ENCODE data around the gene NLRP11. TPM values are rescaled to one million over a fixed set of nuclear protein-coding genes. Genes with fewer than 3 reads are reported as not detected.

The NLRP11 gene
- total RNA-seq (ENCODE audit: insufficient read depth, low replicate concordance) = 0.48 TPM

DNA sequence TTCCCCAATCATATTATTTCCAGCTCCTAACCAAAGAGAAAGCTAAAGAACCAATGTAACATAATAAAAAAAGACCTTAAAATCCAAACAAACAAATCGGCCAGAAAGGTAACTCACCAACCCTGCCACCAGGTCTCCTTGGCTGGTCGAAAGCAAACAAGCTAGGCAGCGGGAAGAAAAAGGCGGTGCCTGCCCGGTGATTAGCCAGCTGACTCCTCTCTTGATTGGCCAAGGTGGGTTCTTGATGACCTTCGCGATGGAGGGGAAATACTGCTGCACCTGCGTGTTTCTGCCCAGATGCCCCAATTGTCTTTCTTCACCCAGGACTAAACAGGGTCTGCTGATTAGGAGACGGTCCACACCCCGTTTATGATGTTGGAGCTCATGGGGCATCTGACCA lies at the start of gene NLRP11:
TSS of gene NLRP11 (minus strand) at position 154 of the 400 bp plus-strand sequence. CDS start 13,825 bp downstream, outside the sequence.
- no peak for DNase-seq (ENCODE audit: low spot score)

DNA sequence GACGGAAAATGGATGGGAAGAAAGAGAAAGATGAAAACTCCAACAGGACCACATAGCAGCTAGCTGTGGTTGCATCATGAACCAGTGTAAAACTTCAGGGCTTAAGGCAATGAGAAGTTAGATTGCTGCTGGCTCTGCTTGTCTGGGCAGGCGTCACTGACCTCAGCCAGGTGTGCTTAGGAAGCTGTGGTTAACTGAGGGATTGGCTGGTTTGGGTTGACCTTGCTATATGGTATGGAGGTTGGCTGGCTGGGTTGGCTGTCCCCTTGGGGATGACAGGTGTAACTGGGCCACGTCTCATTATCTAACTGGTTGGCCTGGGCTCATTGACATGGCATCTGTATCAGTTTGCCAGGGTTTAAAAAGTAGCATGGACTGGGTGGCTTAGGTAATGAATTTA lies 45.4 kb upstream of the NLRP11 start:
- DNase-seq (ENCODE audit: low spot score) = no peak

DNA sequence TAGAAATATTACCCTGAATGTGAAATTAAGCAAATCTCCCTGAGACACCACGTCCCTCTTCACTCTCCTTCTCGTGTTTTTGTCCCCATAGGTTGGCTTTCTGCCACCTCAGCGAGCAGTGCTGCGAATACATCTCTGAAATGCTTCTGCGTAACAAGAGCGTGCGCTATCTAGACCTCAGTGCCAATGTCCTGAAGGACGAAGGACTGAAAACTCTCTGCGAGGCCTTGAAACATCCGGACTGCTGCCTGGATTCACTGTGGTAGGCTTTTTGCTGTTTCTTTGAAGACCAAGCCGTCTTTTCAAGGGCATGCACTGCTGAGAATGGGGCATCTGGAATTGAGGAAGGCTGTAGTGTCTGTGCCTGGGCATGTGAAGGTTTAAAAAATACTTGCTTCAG lies 38.9 kb upstream of the NLRP11 start:
- DNase-seq (ENCODE audit: low spot score) = no peak

DNA sequence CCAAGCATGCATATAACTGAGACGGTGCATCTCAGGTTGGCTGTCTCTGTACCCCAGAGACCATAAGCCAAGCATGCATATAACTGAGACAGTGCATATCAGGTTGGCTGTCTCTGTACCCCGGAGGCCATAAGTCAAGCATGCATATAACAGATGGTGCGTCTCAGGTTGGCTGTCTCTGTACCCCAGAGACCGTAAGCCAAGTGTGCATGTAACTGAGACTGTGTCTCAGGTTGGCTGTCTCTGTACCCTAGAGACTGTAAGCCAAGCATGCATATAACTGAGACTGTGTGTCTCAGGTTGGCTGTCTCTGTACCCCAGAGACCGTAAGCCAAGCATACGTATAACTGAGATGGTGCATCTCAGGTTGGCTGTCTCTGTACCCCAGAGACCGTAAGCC lies 35.3 kb upstream of the NLRP11 start:
- DNase-seq (ENCODE audit: low spot score) = no peak

DNA sequence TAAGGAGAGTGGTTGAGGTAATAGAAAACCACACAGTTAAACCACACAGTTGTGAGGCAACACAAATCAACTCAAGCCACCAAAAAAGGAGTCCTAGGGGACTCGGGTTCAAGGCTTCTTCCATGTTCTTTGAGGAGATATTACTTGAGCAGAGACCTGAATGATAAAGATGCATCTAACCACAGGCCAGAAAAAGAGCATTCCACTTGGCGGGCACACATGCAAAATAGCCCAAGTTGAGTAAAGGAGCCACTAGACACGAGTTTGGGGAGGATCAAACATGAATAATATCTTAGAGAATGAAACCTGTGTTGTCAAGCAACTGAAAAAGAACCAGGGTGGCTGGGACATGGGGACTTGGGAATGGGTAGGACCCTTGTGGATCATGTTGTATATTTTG lies 34.7 kb upstream of the NLRP11 start:
- DNase-seq (ENCODE audit: low spot score) = no peak

DNA sequence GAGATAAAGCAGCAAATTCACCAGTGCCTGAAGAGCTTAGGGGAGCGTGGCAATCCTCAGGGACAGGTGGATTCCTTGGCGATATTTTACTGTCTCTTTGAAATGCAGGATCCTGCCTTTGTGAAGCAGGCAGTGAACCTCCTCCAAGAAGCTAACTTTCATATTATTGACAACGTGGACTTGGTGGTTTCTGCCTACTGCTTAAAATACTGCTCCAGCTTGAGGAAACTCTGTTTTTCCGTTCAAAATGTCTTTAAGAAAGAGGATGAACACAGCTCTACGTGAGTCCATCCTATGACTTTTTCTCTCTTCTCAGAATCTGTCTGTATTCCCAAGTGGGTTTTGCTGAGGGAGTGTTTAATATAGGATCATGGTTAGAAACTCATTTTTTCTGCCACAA lies 27.2 kb upstream of the NLRP11 start:
- no peak for DNase-seq (ENCODE audit: low spot score)

DNA sequence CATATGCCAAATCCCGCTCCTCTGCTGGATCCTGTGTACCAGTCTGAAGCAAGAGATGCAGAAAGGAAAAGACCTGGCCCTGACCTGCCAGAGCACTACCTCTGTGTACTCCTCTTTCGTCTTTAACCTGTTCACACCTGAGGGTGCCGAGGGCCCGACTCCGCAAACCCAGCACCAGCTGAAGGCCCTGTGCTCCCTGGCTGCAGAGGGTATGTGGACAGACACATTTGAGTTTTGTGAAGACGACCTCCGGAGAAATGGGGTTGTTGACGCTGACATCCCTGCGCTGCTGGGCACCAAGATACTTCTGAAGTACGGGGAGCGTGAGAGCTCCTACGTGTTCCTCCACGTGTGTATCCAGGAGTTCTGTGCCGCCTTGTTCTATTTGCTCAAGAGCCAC lies 26.6 kb upstream of the NLRP11 start:
- DNase-seq (ENCODE audit: low spot score) = no peak

DNA sequence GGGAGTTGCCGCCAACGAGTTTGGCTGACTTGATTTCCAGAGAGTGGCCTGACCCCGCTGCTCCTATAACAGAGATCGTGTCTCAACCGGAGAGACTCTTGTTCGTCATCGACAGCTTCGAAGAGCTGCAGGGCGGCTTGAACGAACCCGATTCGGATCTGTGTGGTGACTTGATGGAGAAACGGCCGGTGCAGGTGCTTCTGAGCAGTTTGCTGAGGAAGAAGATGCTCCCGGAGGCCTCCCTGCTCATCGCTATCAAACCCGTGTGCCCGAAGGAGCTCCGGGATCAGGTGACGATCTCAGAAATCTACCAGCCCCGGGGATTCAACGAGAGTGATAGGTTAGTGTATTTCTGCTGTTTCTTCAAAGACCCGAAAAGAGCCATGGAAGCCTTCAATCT lies 26.2 kb upstream of the NLRP11 start:
- no peak for DNase-seq (ENCODE audit: low spot score)

DNA sequence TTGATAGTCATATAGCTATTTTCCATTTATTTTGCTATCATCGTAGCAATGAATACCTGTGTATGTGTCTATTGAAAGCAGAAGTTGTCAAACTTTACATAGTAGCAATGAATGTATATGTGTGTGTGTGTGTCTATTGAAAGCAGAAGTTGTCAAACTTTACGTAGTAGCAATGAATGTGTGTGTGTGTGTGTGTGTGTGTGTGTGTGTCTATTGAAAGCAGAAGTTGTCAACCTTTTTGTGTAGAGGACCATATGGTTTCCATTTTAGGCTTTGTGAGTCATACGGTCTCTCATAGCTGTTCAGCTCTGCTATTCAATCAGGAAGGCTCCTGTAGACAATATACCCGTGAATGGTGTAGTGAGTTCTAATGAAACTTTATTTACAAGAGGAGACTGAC lies 25.4 kb upstream of the NLRP11 start:
- no peak for DNase-seq (ENCODE audit: low spot score)

DNA sequence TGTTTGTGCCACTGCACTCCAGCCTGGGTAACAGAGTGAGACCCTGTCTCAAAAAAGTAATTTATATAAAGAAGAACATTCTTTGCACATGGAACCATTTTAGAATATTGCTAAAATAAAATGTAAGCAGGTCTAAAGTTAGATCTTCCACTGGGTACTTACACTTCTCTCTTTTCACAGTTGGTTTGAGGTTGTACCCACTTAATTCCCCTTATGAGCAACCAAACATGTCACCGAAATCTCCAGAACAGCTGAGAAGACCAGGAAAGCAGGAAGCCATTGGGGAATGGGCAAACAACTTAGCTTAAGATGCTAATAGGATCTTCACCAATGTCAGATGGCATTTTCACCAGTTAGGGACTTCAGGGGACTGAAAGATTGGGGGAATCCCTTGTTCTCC lies 23.4 kb upstream of the NLRP11 start:
- DNase-seq (ENCODE audit: low spot score) = no peak

DNA sequence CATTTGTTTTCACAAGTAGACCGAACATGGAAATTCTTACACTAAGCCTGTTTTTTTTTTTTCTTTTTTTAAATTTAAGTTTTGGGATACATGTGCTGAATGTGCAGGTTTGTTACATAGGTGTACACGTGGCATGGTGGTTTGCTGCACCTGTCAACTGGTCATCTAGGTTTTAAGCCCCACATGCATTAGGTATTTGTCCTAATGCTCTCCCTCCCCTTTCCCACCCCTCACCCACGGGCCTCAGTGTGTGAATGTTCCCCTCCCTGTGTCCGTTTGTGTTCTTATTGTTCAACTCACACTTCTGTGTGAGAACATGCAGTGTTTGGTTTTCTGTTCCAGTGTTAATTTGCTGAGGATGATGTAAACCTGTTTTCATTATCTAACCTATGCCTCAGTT lies 7.1 kb upstream of the NLRP11 start:
- DNase-seq (ENCODE audit: low spot score) = no peak

DNA sequence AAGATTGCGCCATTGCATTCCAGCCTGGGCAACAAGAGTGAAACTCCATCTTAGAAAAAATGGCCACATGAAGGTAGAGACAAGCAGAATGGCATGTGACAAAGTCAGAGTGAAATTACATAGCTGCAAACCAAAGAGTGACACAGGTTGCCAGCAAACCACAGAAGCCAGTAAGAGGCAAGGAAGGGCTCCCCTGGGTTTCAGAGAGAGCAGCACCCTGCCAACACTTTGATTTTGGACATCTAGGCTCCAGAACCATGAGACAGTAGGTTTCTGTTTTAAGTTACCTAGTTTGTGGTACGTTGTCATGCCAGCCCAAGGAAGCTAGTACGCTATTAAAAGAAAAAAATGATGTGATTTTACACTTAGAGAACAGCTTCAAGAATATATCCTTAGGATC lies 6.5 kb upstream of the NLRP11 start:
- DNase-seq (ENCODE audit: low spot score) = no peak

DNA sequence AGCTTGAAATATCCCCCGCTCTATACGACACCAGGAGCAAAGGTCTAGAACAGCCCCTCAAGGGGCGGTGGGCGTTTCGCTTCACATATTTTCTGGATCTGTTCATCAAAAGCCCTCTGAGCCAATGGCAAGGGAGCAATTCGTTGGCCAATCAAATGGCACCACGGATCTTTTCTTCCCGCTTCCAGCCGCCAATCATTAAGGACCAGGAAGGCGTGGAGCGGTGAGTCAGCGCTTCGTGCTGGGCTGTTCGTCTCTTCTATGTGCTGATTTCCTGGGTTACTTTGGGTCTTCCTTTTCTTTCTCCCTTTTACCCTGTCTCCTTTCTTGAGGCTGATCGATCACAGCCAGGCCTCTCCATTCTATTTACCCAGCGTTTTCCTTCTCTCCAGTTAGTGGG lies 4.5 kb upstream of the NLRP11 start, which contains the start of gene NLRP4:
TSS of gene NLRP4 (plus strand) at position 201 of the 400 bp plus-strand sequence. CDS start 15,541 bp downstream, outside the sequence.
- DNase-seq (ENCODE audit: low spot score) = no peak

DNA sequence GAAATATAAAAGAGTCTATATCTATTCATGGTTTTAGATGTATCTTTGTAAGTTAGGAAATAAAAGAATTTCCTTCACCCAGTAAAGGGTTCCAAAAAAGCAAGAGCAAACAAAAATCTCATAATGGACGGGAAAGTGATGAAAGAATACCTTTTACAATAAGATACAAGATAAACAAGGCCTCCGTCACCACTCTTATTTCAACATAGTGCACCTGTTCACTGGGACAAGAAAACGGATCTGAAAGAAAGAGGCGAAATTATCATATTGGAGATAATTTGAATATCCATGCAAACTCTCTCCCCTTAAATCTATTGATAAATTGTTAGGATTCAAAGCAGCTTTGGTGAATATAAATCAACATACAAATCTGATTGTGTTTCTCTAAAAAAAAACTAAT lies 877 bp upstream of the NLRP11 start:
- DNase-seq (ENCODE audit: low spot score) = no peak

DNA sequence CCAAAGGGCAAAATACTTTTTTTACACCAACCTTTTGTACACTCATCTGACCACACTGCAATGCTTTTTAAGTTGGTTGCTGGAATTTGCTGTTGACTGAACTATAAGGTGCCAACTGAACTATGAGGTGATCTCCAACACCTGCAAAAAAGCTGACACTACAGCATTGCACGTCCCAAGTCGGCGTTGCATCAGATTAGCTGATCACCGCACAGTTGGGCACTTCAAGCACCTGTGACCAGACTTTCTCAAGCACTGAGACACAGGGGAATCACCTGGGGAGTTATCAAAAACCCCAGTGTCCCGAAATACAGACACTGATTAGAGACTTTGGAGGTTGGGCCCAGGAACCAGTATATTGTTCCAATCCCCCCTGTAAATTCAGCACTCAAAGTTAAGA lies 1.1 kb downstream of the NLRP11 start:
- DNase-seq (ENCODE audit: low spot score) = no peak

DNA sequence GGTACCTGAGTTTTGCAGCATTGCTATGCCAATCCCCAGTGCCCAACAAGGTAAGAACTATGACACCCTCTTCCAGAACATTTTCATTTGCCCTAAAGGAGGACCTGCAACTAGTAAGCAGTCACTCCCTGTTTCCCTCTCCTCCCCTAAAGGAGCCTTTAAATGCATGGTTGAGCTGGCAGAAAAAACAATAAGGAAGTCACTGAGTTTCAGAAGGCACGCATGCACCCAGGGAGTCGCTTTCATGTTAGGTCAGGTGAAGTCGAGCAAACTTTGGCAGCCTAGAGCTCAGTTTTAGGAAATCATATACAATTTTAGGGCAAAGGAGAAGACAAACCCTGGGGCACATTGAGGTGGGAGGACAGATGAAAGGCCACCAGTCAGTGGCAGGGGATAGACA lies 11.8 kb downstream of the NLRP11 start:
- no peak for DNase-seq (ENCODE audit: low spot score)

DNA sequence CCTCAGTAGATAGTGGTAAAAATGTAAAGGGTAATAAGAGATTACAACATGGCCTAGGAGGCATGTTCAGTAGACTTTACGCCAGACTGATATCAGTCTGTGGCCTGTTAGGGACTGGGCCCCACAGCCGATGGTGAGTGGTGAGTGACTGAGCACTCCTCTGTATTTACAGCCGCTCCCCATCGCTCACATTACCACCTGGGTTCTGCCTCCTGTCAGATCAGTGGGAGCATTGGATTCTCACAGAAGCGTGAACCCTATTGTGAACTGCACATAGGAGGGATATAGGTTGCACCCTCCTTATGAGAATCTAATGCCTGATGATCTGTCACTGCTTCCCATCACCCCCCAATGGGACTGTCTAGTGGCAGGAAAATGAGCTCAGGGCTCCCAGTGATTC lies 17.9 kb downstream of the NLRP11 start:
- DNase-seq (ENCODE audit: low spot score) = no peak

DNA sequence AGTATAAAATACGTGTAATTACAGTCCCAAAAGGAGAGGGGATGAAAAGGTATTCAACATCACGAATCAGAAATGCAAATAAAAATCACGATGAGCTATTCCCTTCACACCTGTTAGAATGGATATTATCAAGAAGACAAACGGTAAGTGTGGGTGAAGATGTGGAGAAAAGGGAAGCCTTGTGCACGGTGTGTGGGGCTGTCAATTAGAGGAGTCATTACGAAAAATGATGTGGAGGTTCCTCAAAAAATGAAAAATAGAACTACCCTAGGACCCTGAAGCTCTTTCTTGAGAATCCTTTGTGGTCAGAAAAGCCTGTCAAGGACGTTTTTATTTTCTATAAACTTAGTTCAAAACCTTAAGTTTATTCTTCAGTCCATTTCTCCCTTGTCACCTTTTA lies 19.4 kb downstream of the NLRP11 start:
- no peak for DNase-seq (ENCODE audit: low spot score)

DNA sequence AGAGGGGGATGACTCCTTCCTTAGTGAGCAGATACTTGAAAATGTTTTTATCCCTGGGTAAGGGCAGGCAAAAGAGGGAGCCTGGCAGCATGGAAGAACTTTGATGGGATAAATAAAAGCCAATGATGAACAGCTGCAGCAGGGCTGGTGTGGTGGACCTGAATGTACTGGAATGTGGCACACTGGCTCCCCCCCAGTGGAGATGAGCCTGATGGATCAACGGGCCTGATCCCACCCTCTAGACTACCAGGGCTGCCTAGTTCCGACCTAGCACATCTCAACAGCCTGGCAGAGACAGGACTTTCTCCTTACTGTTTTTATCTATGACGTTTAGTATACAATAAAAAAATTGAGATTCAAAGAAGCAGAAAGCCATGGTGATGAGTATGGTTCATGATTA lies 20.5 kb downstream of the NLRP11 start:
- DNase-seq (ENCODE audit: low spot score) = no peak

DNA sequence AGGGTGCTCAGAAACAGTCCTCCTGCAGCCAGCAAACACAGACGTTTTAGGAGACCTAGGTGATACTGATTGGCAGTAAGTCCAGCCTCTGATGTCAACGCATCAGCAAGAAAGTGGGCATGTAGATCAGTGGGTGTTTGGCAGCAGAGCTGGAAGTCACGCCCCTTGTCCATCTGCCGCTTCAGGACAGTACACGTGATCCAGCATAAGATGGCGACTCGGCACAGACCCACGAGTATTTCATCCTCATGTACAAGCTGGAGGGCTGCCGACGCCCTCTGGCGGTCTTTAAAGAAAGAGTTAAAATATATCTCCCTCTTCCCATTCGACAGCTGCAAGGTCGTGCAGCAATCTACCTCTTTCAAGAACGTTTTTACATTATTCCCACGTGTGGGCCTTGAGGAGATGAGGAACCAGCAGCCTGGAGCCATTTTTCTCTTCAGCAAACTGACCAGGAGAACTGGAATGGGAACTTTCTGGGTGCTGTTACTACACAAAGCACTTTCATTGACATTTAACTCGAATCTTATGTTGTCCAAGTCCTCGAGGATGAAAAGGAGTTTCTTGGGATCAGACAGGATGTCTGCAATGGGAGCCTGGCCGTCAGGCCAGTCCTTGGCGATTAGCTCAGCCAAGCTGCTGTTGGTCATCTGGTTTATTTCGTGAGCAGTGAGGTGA lies 22.3 kb downstream of the NLRP11 start:
- peak; percentile 2 for DNase-seq (ENCODE audit: low spot score)

DNA sequence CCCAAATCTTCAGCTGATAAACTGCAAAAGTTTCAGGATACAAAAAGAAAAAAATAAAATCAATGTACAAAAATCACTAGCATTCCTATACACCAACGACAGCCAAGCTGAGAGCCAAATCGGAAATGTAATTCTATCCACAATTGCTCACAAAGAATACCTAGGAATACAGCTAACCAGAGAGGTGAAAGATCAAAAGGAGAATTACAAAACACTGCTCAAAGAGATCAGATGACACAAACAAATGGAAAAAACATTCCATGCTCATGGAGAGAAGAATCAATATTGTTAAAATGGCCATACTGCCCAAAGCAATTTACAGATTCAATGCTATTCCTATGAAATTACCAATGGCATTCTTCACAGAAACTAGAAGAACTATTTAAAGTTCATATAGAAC lies 29.5 kb downstream of the NLRP11 start:
- no peak for DNase-seq (ENCODE audit: low spot score)

DNA sequence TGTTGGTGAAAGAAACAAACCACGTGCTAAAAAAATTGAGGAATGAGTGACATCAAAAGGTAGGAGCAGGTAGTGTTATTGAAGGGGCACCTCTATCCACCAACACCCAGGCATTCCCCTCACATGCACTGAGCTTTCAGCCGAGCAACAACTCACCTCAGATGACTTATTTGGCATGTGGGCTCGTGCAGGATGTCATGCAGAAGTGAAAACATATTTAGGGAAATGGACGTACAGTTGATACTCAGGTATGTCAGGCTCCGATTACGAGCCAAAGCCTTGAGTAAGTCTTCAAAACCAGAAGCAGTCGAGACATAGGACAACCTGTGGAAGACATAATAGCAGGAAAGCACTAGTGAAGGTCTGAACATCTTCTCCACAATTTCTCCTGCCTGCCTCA lies 30.4 kb downstream of the NLRP11 start:
- DNase-seq (ENCODE audit: low spot score) = no peak

DNA sequence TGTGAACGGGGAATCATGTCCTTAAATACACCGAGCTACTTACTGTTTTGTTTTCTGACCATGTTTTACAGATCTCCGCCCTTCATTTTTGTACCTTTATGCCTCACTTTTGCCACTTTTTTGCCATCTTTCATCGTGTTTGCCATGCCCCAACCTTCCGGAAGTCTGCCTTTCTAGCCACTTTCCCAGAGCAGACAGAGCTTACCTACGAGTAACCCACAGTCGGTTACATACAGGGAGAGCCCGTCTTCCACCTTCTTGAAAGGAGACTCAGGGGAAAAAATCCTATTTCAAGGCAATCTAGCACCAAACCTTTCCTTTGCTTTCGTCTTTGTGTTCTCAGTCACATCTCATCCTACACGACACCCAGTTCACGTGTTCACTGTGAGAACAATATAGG lies 36.8 kb downstream of the NLRP11 start:
- no peak for DNase-seq (ENCODE audit: low spot score)

DNA sequence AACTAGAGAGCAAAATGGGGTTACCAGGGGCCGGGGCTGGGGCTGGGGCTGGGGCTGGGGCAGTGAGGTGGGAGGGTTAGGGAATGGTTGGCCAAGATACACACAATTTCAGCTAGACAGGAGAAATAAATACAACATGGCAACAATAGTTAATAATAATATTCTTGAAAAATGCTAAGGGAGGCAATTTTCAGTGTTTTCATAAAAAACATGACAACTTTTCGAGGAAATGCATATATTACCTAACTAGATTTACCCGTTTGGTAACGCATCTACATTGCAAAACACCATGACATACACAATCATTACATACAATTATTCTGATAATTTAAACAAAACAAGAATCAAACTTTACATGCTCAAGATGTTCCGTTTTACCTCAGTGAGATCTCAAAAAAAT lies 50.7 kb downstream of the NLRP11 start:
- DNase-seq (ENCODE audit: low spot score) = no peak
